Measurements from ENCODE around the gene HIP1R.

DNA sequence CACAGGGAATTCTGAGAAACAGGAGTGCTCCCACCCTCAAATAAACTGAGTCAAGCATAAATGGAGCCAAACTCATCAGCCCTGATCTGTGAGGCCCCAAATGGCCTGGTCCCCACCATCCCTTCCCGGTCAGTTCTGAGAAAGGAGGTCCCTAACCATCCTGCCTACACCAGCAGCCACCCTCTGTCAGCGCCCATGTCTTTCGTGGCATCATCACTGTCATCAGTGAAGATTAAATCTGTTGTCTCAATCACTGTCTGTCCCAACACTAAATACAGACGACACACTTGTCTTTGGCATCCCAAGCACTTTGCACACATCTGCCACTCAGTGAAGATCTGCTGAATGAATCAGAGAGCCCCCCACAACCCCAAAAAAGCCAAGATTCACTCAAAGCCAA lies 38.3 kb downstream of the HIP1R start:
- no peak for TF ChIP-seq TAF1 (IDR thresholded peaks at IDR 0.05; ENCODE audit: borderline replicate concordance, low read depth, low read length)
- TF ChIP-seq CTCF (IDR thresholded peaks at IDR 0.05), result no peak
- TF ChIP-seq ELF1 (IDR thresholded peaks at IDR 0.05), result no peak
- no peak for TF ChIP-seq SMC3 (IDR thresholded peaks at IDR 0.05; ENCODE audit: low read depth, low read length)
- no peak for TF ChIP-seq GABPA (IDR thresholded peaks at IDR 0.05; ENCODE audit: low read depth)
- no peak for TF ChIP-seq CHD2 (IDR thresholded peaks at IDR 0.05; ENCODE audit: low read length, partially characterized antibody)
